Nephron progenitor cell (in vitro differentiated cells): ENCODE data around the gene ATP10A.

Source experiments
- DNase-seq: peaks from one replicate; pipeline ENCODE4 v3.0.0; 2021
- H3K27ac Mint-ChIP-seq: 2 replicates; pipeline ENCODE4 v1.8.0; 2021; ENCODE audit warnings: mild to moderate bottlenecking, moderate library complexity, mixed read lengths
- H3K27me3 Mint-ChIP-seq: 2 replicates; pipeline ENCODE4 v1.8.0; 2021; ENCODE audit warnings: mild to moderate bottlenecking, low read depth, mixed read lengths; ENCODE audit not compliant: poor library complexity
- H3K36me3 Mint-ChIP-seq: 2 replicates; pipeline ENCODE4 v1.8.0; 2021; ENCODE audit warnings: low read depth, mixed read lengths
- H3K4me1 Mint-ChIP-seq: 2 replicates; pipeline ENCODE4 v1.8.0; 2021; ENCODE audit warnings: mixed read lengths
- H3K4me3 Mint-ChIP-seq: 2 replicates; pipeline ENCODE4 v1.8.0; 2021; ENCODE audit warnings: mild to moderate bottlenecking, moderate library complexity, mixed read lengths
- H3K9me3 Mint-ChIP-seq: 2 replicates; pipeline ENCODE4 v1.8.0; 2021; ENCODE audit warnings: mild to moderate bottlenecking, moderate library complexity, mixed read lengths
- CTCF ChIP-seq: fragments of 200-600 bp; sonication (generic); IDR thresholded peaks from 2 replicates; pipeline ENCODE4 v1.5.0; 2021; ENCODE audit warnings: antibody characterized with exemption

ATP10A gene

DNA sequence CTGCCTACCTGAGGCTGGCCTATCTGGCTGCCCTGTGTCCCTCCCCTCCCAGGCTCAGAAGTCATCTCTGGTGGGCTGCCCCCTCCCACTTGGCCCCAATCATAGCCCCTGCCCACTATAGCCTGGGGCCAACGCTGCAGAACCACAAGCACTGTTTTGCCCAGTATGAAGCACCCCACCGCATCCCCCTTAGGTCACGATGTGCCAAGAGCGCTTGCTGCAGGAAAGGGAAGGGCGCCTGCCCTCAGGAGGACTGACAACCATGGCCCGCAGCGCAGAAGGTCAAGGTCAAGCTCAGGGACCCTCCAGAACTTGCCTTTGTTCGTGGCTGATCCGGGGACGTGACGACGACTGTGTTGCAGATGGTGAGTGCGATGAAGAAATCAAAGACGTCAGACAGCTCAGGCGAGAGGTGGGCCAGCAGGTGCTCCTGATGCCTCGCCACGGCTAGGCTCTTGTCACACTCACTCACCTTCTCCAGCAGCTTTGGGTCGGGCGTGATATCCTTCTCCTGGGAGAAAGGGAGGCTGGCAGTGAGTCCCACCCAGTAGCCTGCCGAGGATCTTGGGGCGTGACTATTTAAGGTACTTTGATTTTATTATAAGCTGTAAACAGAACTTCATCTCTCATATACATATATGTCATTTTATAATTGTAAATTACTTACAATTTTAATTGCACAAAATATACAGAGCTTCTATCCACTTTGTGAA is 146.6 kb downstream of the ATP10A start:
- DNase-seq: no peak
- H3K27ac Mint-ChIP-seq: no peak overlapping the region
- no peak overlapping the region for H3K4me3 Mint-ChIP-seq
- no peaks in the 10 kb centered on the region for H3K36me3 Mint-ChIP-seq
- H3K4me1 Mint-ChIP-seq: peaks cover 16% of the 10 kb centered on the region
- no peak for TF ChIP-seq CTCF
- peaks cover 3% of the 10 kb centered on the region for H3K27me3 Mint-ChIP-seq
- H3K9me3 Mint-ChIP-seq: no peaks in the 10 kb centered on the region

DNA sequence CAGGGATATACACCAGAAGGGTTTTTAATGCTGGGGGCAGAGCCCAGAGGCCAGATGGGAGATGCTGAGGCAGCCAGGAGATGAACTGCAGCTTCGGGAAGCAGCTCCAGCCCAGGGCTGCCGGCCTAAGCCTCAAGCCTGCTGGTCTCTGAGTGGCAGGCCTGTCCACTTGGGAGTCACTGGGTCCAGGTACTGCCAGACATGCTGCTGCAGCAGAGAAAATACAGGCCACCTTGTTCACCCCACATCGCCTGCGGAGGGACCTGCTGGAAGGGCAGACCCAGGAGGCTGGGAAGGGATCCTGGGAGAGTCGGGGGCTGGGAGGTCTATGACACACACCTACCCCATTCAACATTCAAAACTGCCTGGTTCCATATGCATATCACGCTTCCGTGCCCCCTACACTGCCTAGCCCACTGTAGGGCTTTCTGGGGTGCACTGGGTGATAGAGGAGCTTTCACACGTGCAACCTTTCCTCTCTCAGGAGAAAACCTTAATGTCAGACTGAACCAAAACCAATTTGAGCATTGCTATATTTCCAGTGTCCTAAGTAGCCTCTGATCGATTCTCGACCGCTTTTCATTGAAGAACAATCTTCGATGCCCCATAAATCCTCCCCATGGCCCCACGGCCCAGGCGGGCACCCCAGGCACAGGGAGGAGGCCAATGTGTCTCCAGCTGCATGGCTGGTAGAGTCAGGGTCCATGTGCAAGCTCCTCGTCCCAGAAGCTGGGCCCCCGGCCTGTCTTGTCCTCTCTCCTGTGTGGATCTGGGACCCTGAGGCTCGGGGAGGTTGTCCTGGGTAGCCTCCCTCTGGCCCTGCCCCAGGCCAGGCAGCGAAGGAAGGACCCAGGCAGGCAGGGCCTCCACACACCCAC is 147.4 kb downstream of the ATP10A start:
- DNase-seq: no peak
- H3K4me3 Mint-ChIP-seq: no peak overlapping the region
- TF ChIP-seq CTCF: no peak
- no peaks in the 10 kb centered on the region for H3K9me3 Mint-ChIP-seq
- H3K27ac Mint-ChIP-seq: no peak overlapping the region
- H3K36me3 Mint-ChIP-seq: no peaks in the 10 kb centered on the region
- peaks cover 16% of the 10 kb centered on the region for H3K4me1 Mint-ChIP-seq
- H3K27me3 Mint-ChIP-seq: peaks cover 3% of the 10 kb centered on the region

- H3K4me3 Mint-ChIP-seq: no peak overlapping the region
- peaks cover 7% of the 10 kb centered on the region for H3K27me3 Mint-ChIP-seq
- no peaks in the 10 kb centered on the region for H3K36me3 Mint-ChIP-seq
- H3K4me1 Mint-ChIP-seq: peaks cover 16% of the 10 kb centered on the region
- no peak overlapping the region for H3K27ac Mint-ChIP-seq
- no peak for DNase-seq
- TF ChIP-seq CTCF: no peak
- H3K9me3 Mint-ChIP-seq: no peaks in the 10 kb centered on the region
Measured at GRCh38 chr15:25714538-25714840, 148.6 kb downstream of the ATP10A start.

GRCh38 chr15:25713736-25714537 is 149.2 kb downstream of the ATP10A start:
- H3K4me1 Mint-ChIP-seq: peaks cover 16% of the 10 kb centered on the region
- peaks cover 12% of the 10 kb centered on the region for H3K27me3 Mint-ChIP-seq
- TF ChIP-seq CTCF: no peak
- no peak overlapping the region for H3K4me3 Mint-ChIP-seq
- H3K36me3 Mint-ChIP-seq: no peaks in the 10 kb centered on the region
- no peak overlapping the region for H3K27ac Mint-ChIP-seq
- H3K9me3 Mint-ChIP-seq: no peaks in the 10 kb centered on the region
- DNase-seq: no peak

- Mint-ChIP-seq H3K4me3 (no peak overlapping the region), H3K36me3 (no peaks in the 10 kb centered on the region), H3K27me3 (peaks cover 16% of the 10 kb centered on the region), H3K4me1 (peaks cover 9% of the 10 kb centered on the region), H3K9me3 (no peaks in the 10 kb centered on the region), H3K27ac (no peak overlapping the region)
- DNase-seq: no peak
- TF ChIP-seq CTCF: no peak
Measured at GRCh38 chr15:25712961-25713355, 150.2 kb downstream of the ATP10A start.
